Endothelial cell of umbilical vein (primary cell): ENCODE data around the gene ESRRB. TPM values are rescaled to one million over a fixed set of nuclear protein-coding genes. Genes with fewer than 3 reads are reported as not detected.

Experiments
- BruUV-seq: library from RNA; stranded (reverse); fragments of 400-500 nt; replicated peaks from 2 replicates; lab custom pipeline; 2021; lab: Mats Ljungman, UMichigan
- CTCF ChIA-PET: fragments of 300-600, 350-600 bp; sonication (Branson Sonifier 250); formaldehyde crosslinking; loops from one replicate; lab custom pipeline; 2021; ENCODE audit warnings: antibody characterized with exemption, inconsistent platforms; lab: Charles Lee
- POLR2A ChIA-PET: fragments of 300-600, 350-600 bp; sonication (Branson Sonifier 250); formaldehyde crosslinking; loops from one replicate; lab custom pipeline; 2021; ENCODE audit warnings: antibody characterized with exemption, inconsistent platforms; lab: Charles Lee
- DNase-seq: peaks from one replicate; pipeline ENCODE4 v3.0.0-alpha.2; 2011; ENCODE audit warnings: low read depth, low spot score
- FAIRE-seq: peaks from 2 replicates; lab custom pipeline; 2011; peaks lifted over from hg19 to GRCh38; lab: Jason Lieb, UNC
- H2AFZ ChIP-seq: 2 replicates; pipeline ENCODE4 v1.6.0; 2012; ENCODE audit warnings: low read depth, low read length, control low read depth, inconsistent platforms
- H3K27ac ChIP-seq: 2 replicates; pipeline ENCODE4 v1.5.1; 2011; ENCODE audit warnings: low read depth, mild to moderate bottlenecking, control low read depth, low read length, moderate library complexity; ENCODE audit not compliant: insufficient read depth
- H3K27me3 ChIP-seq, 2 experiments: 2 replicates each; pipeline versions ENCODE4 v1.6.0 to v1.6.1; 2011; ENCODE audit warnings: low read length in 2 of 2, mixed read lengths in 1 of 2; ENCODE audit not compliant: control insufficient read depth in 2 of 2, insufficient read depth in 2 of 2
- H3K36me3 ChIP-seq, 2 experiments: 2 replicates in 1 of 2; 3 replicates in 1 of 2; pipeline ENCODE4 v1.5.1; 2011; ENCODE audit warnings: low read length in 2 of 2, mild to moderate bottlenecking in 1 of 2, moderate library complexity in 1 of 2; ENCODE audit not compliant: control insufficient read depth in 2 of 2, insufficient read depth in 2 of 2; ENCODE audit errors: extremely low read depth in 1 of 2
- H3K4me1 ChIP-seq: 3 replicates; pipeline ENCODE4 v1.5.1; 2011; ENCODE audit warnings: mild to moderate bottlenecking, low read length; ENCODE audit not compliant: control insufficient read depth, insufficient read depth; ENCODE audit errors: extremely low read depth
- H3K4me2 ChIP-seq: 2 replicates; pipeline ENCODE4 v1.6.1; 2011; ENCODE audit warnings: low read length, control low read depth, mixed read lengths; ENCODE audit not compliant: insufficient read depth
- H3K4me3 ChIP-seq, 3 experiments: fragments of 200-600 bp in 1 of 3; sonication (generic), shearing (Covaris generic) in 1 of 3; replicated peaks in 1 of 3; 2 replicates each; pipeline ENCODE4 v1.5.1; 2011 to 2016; ENCODE audit warnings: control low read depth in 3 of 3, low read length in 3 of 3, mild to moderate bottlenecking in 2 of 3, inconsistent platforms in 1 of 3, low read depth in 1 of 3, moderate library complexity in 1 of 3; ENCODE audit not compliant: insufficient read depth in 1 of 3
- H3K79me2 ChIP-seq: 2 replicates; pipeline ENCODE4 v1.6.0; 2012; ENCODE audit warnings: low read length, inconsistent platforms; ENCODE audit not compliant: control insufficient read depth, insufficient read depth
- H3K9ac ChIP-seq: replicated peaks from 2 replicates; pipeline ENCODE3; 2011; ENCODE audit warnings: low read length, control low read depth; ENCODE audit not compliant: insufficient read depth; ENCODE audit errors: extremely low read depth
- H3K9me1 ChIP-seq: replicated peaks from 3 replicates; pipeline ENCODE4 v1.6.0; 2011; ENCODE audit warnings: mild to moderate bottlenecking, low read length; ENCODE audit not compliant: control insufficient read depth, insufficient read depth; ENCODE audit errors: extremely low read depth
- H3K9me3 ChIP-seq: replicated peaks from 2 replicates; pipeline ENCODE4 v1.5.1; 2012; ENCODE audit warnings: low read length, inconsistent platforms; ENCODE audit not compliant: control insufficient read depth, insufficient read depth
- H4K20me1 ChIP-seq: replicated peaks from 2 replicates; pipeline ENCODE3; 2011; ENCODE audit warnings: mild to moderate bottlenecking, low read length; ENCODE audit not compliant: control insufficient read depth, insufficient read depth; ENCODE audit errors: extremely low read depth
- EZH2 ChIP-seq: IDR thresholded peaks from 2 replicates; pipeline ENCODE4 v1.6.1; 2012; ENCODE audit warnings: borderline replicate concordance, low read depth, mild to moderate bottlenecking, moderate library complexity, low read length, inconsistent platforms; ENCODE audit not compliant: severe bottlenecking
- FOS ChIP-seq: IDR thresholded peaks from 2 replicates; pipeline ENCODE4 v1.6.1; 2011; ENCODE audit warnings: mild to moderate bottlenecking, low read length, moderate library complexity, borderline replicate concordance; ENCODE audit not compliant: insufficient read depth
- GATA2 ChIP-seq: IDR thresholded peaks from 2 replicates; pipeline ENCODE4 v1.7.0; 2011; ENCODE audit warnings: low read depth, mild to moderate bottlenecking, moderate library complexity, mixed read lengths, low read length; ENCODE audit not compliant: insufficient read length, insufficient read depth
- JUN ChIP-seq: IDR thresholded peaks from 2 replicates; pipeline ENCODE4 v1.6.1; 2011; ENCODE audit warnings: borderline replicate concordance, low read depth; ENCODE audit not compliant: insufficient read length, insufficient read depth
- MYC ChIP-seq: IDR thresholded peaks from one replicate; pipeline ENCODE4 v1.6.1; 2011; ENCODE audit warnings: mild to moderate bottlenecking, low read depth, low read length
- POLR2A ChIP-seq: IDR thresholded peaks from 2 replicates; pipeline ENCODE4 v1.6.1; 2012; ENCODE audit warnings: low read depth, mild to moderate bottlenecking, control low read depth, low read length
- POLR2AphosphoS5 ChIP-seq: IDR thresholded peaks from 2 replicates; pipeline ENCODE4 v1.6.1; 2012; ENCODE audit warnings: low read depth, mild to moderate bottlenecking, control low read depth, low read length, moderate library complexity; ENCODE audit not compliant: insufficient read depth
- dilution Hi-C: fragments of 300-500 bp; cut with MboI; formaldehyde crosslinking; loops from one replicate; pipeline ENCODE4 v1.15.0; 2019; ENCODE audit warnings: low sequenced_read_pairs; ENCODE audit not compliant: extremely low pct_ligation_motif_present
- intact Hi-C: fragments of 100-400 bp; cut with micrococcal nuclease; formaldehyde crosslinking; loops from one replicate; pipeline ENCODE4 v1.10.0; 2022
- polyA plus RNA-seq, 4 experiments: library from polyadenylated mRNA; depleted of rRNA in 3 of 4; stranded (reverse) in 3 of 4; unstranded in 1 of 4; fragments of >200 nt; gene quantifications; 2 replicates each; pipeline versions ENCODE4 v1.2.1 to v1.2.3, GENCODE V29; 2011 to 2012; ENCODE audit warnings: missing spikeins in 1 of 4
- total RNA-seq: library from RNA; stranded (reverse); gene quantifications from 2 replicates; pipeline ENCODE4 v1.2.3, GENCODE V29; 2021
- TF ChIP-seq, protein P1 (sequence below), 2 donors: IDR thresholded peaks; 1 replicate in 1 of 2; 2 replicates in 1 of 2; pipeline ENCODE4 v1.5.1; 2011; ENCODE audit warnings: low read length in 2 of 2, mild to moderate bottlenecking in 2 of 2, moderate library complexity in 2 of 2, control low read depth in 1 of 2, inconsistent platforms in 1 of 2, low read depth in 1 of 2; ENCODE audit not compliant: insufficient read depth in 1 of 2; ENCODE audit errors: extremely low read depth in 1 of 2
- TF ChIP-seq, protein P2 (sequence below): IDR thresholded peaks from 2 replicates; pipeline ENCODE4 v1.6.1; 2011; ENCODE audit not compliant: insufficient read depth, insufficient read length

The ESRRB gene
- total and polyA plus RNA-seq, 2 donors (not counting 3 experiments of a cell fraction or from before 2014, with no cell fraction given): not detected

DNA sequence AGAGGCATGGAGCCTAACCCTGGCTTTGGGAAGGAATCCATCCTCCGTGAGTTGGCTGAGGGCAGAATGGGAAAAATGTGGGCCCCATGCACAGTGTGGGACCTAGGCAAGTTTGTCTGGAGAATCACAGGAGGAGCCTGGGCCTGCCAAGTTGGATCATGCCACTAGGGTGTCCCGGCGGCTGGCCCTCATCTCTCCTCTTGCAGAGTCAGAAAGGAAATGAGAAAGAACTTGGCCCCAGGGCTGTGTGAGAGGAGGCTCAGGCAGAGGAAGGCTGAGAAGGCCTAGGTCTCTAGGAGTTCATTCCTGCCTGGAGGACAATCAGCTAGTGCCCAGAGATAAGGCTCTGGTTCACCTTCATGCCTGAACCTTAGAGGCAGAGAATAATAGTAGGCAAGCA, 2.5 kb upstream of the ESRRB start:
- no peaks in the 10 kb centered on the region for H3K9me1 ChIP-seq
- peaks cover 11% of the 10 kb centered on the region for H3K4me1 ChIP-seq
- DNase-seq: no peak
- no peak overlapping the region for H3K9ac ChIP-seq
- BruUV-seq: no TSS peak
- H3K27me3 ChIP-seq: peaks cover 40 to 48% of the 10 kb centered on the region in 2 experiments
- intact Hi-C loops (no loop called here), dilution Hi-C loops (no loop called here)
- H3K4me2 ChIP-seq: no peak overlapping the region
- H3K9me3 ChIP-seq: no peaks in the 10 kb centered on the region
- H3K27ac ChIP-seq: no peak overlapping the region
- POLR2A ChIA-PET: no interaction called here
- FAIRE-seq: no peak
- no peak overlapping the region for H2AFZ ChIP-seq
- H4K20me1 ChIP-seq: no peaks in the 10 kb centered on the region
- TF ChIP-seq, protein P1, sequence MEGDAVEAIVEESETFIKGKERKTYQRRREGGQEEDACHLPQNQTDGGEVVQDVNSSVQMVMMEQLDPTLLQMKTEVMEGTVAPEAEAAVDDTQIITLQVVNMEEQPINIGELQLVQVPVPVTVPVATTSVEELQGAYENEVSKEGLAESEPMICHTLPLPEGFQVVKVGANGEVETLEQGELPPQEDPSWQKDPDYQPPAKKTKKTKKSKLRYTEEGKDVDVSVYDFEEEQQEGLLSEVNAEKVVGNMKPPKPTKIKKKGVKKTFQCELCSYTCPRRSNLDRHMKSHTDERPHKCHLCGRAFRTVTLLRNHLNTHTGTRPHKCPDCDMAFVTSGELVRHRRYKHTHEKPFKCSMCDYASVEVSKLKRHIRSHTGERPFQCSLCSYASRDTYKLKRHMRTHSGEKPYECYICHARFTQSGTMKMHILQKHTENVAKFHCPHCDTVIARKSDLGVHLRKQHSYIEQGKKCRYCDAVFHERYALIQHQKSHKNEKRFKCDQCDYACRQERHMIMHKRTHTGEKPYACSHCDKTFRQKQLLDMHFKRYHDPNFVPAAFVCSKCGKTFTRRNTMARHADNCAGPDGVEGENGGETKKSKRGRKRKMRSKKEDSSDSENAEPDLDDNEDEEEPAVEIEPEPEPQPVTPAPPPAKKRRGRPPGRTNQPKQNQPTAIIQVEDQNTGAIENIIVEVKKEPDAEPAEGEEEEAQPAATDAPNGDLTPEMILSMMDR (IDR thresholded peaks at IDR 0.05; ENCODE audit: extremely low read depth in 1 of 2, insufficient read depth in 1 of 2, low read depth in 1 of 2, low read length in 2 of 2): no peak
- TF ChIP-seq, protein P2, sequence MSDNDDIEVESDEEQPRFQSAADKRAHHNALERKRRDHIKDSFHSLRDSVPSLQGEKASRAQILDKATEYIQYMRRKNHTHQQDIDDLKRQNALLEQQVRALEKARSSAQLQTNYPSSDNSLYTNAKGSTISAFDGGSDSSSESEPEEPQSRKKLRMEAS: no peak
- TF ChIP-seq GATA2: no peak
- no peak for TF ChIP-seq FOS
- no peak for TF ChIP-seq POLR2A
- no peak for TF ChIP-seq MYC
- no peak for TF ChIP-seq EZH2
- TF ChIP-seq POLR2AphosphoS5: no peak
- TF ChIP-seq JUN: no peak
- CTCF ChIA-PET: no interaction called here
- no peaks in the 10 kb centered on the region for H3K79me2 ChIP-seq
- H3K36me3 ChIP-seq: no peaks in the 10 kb centered on the region
- H3K4me3 ChIP-seq: no peak overlapping the region
